WTC11 (cell line): Measurements from ENCODE around the gene NT5C. TPM values are rescaled to one million over a fixed set of nuclear protein-coding genes. Genes with fewer than 3 reads are reported as not detected.
"Not testable (repeated sequence)": the region's sequence is repeated elsewhere in the genome, so short reads cannot be mapped to it uniquely, and the experiment has no call there.

Source experiments
- ATAC-seq: fragments of 200-7000 bp; cut with Tn5 transposase; 2 replicates; pipeline ENCODE4 v1.10.0; 2021; ENCODE audit warnings: mild to moderate bottlenecking, moderate library complexity
- CTCF ChIA-PET: fragments of 300-600 bp; sonication (Branson Sonifier 250); formaldehyde crosslinking; loops from one replicate; lab custom pipeline; 2021; ENCODE audit warnings: antibody characterized with exemption; lab: Charles Lee
- POLR2A ChIA-PET: fragments of 350-600 bp; sonication (Branson Sonifier 250); formaldehyde crosslinking; loops from one replicate; lab custom pipeline; 2021; ENCODE audit warnings: antibody characterized with exemption; lab: Charles Lee
- DNase-seq: peaks from one replicate; pipeline ENCODE4 v3.0.0; 2021; ENCODE audit warnings: low spot score
- H3K27ac Mint-ChIP-seq: 2 replicates; pipeline ENCODE4 v1.8.0; 2021; ENCODE audit warnings: mixed read lengths
- H3K27me3 Mint-ChIP-seq: 2 replicates; pipeline ENCODE4 v1.8.0; 2021; ENCODE audit warnings: low read depth, mild to moderate bottlenecking, moderate library complexity, mixed read lengths
- H3K36me3 Mint-ChIP-seq: 2 replicates; pipeline ENCODE4 v1.8.0; 2021; ENCODE audit warnings: mixed read lengths
- H3K4me1 Mint-ChIP-seq: 2 replicates; pipeline ENCODE4 v1.8.0; 2022; ENCODE audit warnings: mixed read lengths
- H3K4me3 Mint-ChIP-seq: 2 replicates; pipeline ENCODE4 v1.8.0; 2021; ENCODE audit warnings: mild to moderate bottlenecking, moderate library complexity, mixed read lengths
- H3K9me3 Mint-ChIP-seq: 2 replicates; pipeline ENCODE4 v1.8.0; 2021; ENCODE audit warnings: mixed read lengths
- ATF3 ChIP-seq: sonication (generic); formaldehyde crosslinking; conservative IDR thresholded peaks from 2 replicates; pipeline ENCODE4 v1.8.1; 2022; ENCODE audit warnings: mild to moderate bottlenecking, missing genetic modification reagents
- ESRRA ChIP-seq: sonication (generic); formaldehyde crosslinking; IDR thresholded peaks from 2 replicates; pipeline ENCODE4 v1.8.1; 2022; ENCODE audit warnings: mild to moderate bottlenecking, missing genetic modification reagents, borderline replicate concordance
- GRHL2 ChIP-seq: fragments of 250-450 bp; sonication (Bioruptor Pico); IDR thresholded peaks from 2 replicates; pipeline ENCODE4 v1.8.0; 2022; ENCODE audit warnings: mild to moderate bottlenecking, moderate library complexity; ENCODE audit not compliant: insufficient replicate concordance, severe bottlenecking
- JAZF1 ChIP-seq: fragments of 250-450 bp; sonication (Bioruptor Pico); IDR thresholded peaks from 2 replicates; pipeline ENCODE4 v1.9.0; 2021; ENCODE audit warnings: moderate library complexity, mild to moderate bottlenecking, inconsistent platforms
- MYBL2 ChIP-seq: sonication (generic); formaldehyde crosslinking; IDR thresholded peaks from 2 replicates; pipeline ENCODE4 v1.8.1; 2023; ENCODE audit warnings: mild to moderate bottlenecking, moderate library complexity, missing genetic modification reagents
- NFYB ChIP-seq: sonication (generic); formaldehyde crosslinking; conservative IDR thresholded peaks from 2 replicates; pipeline ENCODE4 v1.8.0; 2022; ENCODE audit warnings: low read depth, missing genetic modification reagents
- NR3C1 ChIP-seq: sonication (generic); formaldehyde crosslinking; conservative IDR thresholded peaks from 2 replicates; pipeline ENCODE4 v1.8.1; 2023; ENCODE audit warnings: low read depth, mild to moderate bottlenecking, missing genetic modification reagents
- OVOL2 ChIP-seq: fragments of 250-450 bp; sonication (Bioruptor Pico); IDR thresholded peaks from 2 replicates; pipeline ENCODE4 v1.9.0; 2021; ENCODE audit warnings: mild to moderate bottlenecking, borderline replicate concordance
- SMAD4 ChIP-seq: sonication (generic); formaldehyde crosslinking; IDR thresholded peaks from 2 replicates; pipeline ENCODE4 v1.8.0; 2022; ENCODE audit warnings: mild to moderate bottlenecking, missing genetic modification reagents
- SOX15 ChIP-seq: fragments of 250-450 bp; sonication (Bioruptor Pico); IDR thresholded peaks from 2 replicates; pipeline ENCODE4 v1.9.0; 2021; ENCODE audit warnings: mild to moderate bottlenecking
- TCF7 ChIP-seq: sonication (generic); formaldehyde crosslinking; IDR thresholded peaks from 2 replicates; pipeline ENCODE4 v1.8.0; 2022; ENCODE audit warnings: mild to moderate bottlenecking, low read depth, missing genetic modification reagents, moderate library complexity
- TEAD1 ChIP-seq: sonication (generic); formaldehyde crosslinking; IDR thresholded peaks from 2 replicates; pipeline ENCODE4 v1.8.0; 2022; ENCODE audit warnings: mild to moderate bottlenecking, missing genetic modification reagents
- TEAD4 ChIP-seq: sonication (generic); formaldehyde crosslinking; IDR thresholded peaks from 2 replicates; pipeline ENCODE4 v1.8.0; 2022; ENCODE audit warnings: mild to moderate bottlenecking, missing genetic modification reagents
- USF1 ChIP-seq: sonication (generic); formaldehyde crosslinking; IDR thresholded peaks from 2 replicates; pipeline ENCODE4 v1.8.0; 2022; ENCODE audit warnings: mild to moderate bottlenecking, missing genetic modification reagents
- ZBTB21 ChIP-seq: sonication (generic); formaldehyde crosslinking; IDR thresholded peaks from 2 replicates; pipeline ENCODE4 v1.8.1; 2023; ENCODE audit warnings: mild to moderate bottlenecking, missing genetic modification reagents, borderline replicate concordance
- ZMAT4 ChIP-seq: fragments of 250-450 bp; sonication (Bioruptor Pico); IDR thresholded peaks from 2 replicates; pipeline ENCODE4 v1.9.0; 2021; ENCODE audit warnings: mild to moderate bottlenecking
- ZNF121 ChIP-seq: sonication (generic); formaldehyde crosslinking; IDR thresholded peaks from 2 replicates; pipeline ENCODE4 v1.8.0; 2023; ENCODE audit warnings: missing genetic modification reagents
- ZNF263 ChIP-seq: sonication (generic); formaldehyde crosslinking; IDR thresholded peaks from 2 replicates; pipeline ENCODE4 v1.8.1; 2022; ENCODE audit warnings: low read depth, mild to moderate bottlenecking, moderate library complexity, missing genetic modification reagents
- ZNF396 ChIP-seq: fragments of 250-450 bp; sonication (Bioruptor Pico); IDR thresholded peaks from 2 replicates; pipeline ENCODE4 v1.8.0; 2021; ENCODE audit warnings: mild to moderate bottlenecking, moderate library complexity, borderline replicate concordance
- ZNF425 ChIP-seq: fragments of 250-450 bp; sonication (Bioruptor Pico); conservative IDR thresholded peaks from 2 replicates; pipeline ENCODE4 v1.9.0; 2021; ENCODE audit warnings: mild to moderate bottlenecking
- total RNA-seq: library from RNA; stranded (reverse); gene quantifications from 3 replicates; pipeline ENCODE4 v1.2.3, GENCODE V29; 2021
- TF ChIP-seq, protein P1 (sequence below): fragments of 200-600 bp; IDR thresholded peaks from 2 replicates; pipeline ENCODE4 v1.8.0; 2022; ENCODE audit warnings: antibody characterized with exemption
- TF ChIP-seq, protein P2 (sequence below): fragments of 250-450 bp; sonication (Bioruptor Pico); IDR thresholded peaks from 2 replicates; pipeline ENCODE4 v1.8.0; 2021; ENCODE audit warnings: mild to moderate bottlenecking

The NT5C gene
- total RNA-seq, 1 experiment from 2014 or later = 91.0 TPM

DNA sequence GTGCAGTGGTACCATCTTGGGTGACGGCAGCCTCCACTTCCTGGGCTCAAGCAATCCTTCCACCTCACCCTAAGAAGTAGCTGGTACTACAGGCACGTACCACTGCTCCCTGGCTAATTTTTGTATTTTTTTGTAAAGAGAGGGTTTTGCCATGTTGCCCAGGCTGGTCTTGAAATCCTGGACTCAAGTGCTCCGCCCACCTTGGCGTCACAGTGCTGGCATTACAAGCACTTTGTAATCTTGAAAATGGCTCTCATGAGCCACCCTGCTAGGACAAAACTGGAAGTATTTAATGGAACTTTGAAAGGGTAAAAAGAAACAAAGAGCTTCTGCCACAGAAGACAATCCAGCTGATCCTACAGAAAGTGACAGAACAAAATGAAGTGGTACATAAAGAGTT, 42.0 kb upstream of the NT5C start (continued):
- no peak for TF ChIP-seq ZNF121 (CRISPR knock-in tag)

DNA sequence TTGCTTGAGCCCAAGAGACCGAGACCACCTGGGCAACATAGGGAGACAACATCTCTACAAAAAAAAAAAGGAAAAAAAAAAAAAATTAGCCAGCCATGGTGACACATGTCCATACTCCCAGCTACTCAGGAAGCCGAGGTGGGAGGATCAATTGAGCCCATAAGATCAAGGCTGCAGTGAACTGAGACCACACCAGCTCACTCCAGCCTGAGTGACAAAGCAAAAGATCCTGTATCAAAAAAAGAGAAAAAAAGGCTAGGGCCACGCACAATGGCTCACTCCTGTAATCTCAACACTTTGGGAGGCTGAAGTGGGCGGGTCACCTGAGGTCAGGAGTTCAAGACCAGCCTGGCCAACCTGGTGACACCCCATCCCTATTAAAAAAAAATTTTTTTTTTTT, 37.5 kb upstream of the NT5C start:
- Mint-ChIP-seq H3K4me1 (no peaks in the 10 kb centered on the region), H3K4me3 (no peak overlapping the region), H3K36me3 (peaks cover 52% of the 10 kb centered on the region)
- no peak for DNase-seq
- TF ChIP-seq TEAD1 (CRISPR knock-in tag) = no peak
- no peak for TF ChIP-seq ZNF425
- TF ChIP-seq USF1 (CRISPR knock-in tag) = no peak
- no peak for TF ChIP-seq TEAD4
- TF ChIP-seq TCF7 = no peak
- TF ChIP-seq ZMAT4 = no peak
- no peak for TF ChIP-seq SOX15
- TF ChIP-seq ZNF121 (CRISPR knock-in tag) = no peak
- TF ChIP-seq GRHL2 (CRISPR knock-in tag) = no peak
- TF ChIP-seq ZNF396 = no peak
- TF ChIP-seq, all 79 proteins: peak for 0
- ChIA-PET POLR2A (interaction anchor here (0.8 kb wide), 1 partner anchor 14 kb away, joined by 3 read pairs; no protein-coding TSS in a partner anchor), CTCF (interaction anchor here (0.6 kb wide), 2 partner anchors 41 to 111 kb away, joined by 3 read pairs; no protein-coding TSS in a partner anchor)
- ATAC-seq = no peak
- Mint-ChIP-seq H3K9me3 (no peaks in the 10 kb centered on the region), H3K27ac (no peak overlapping the region), H3K27me3 (no peaks in the 10 kb centered on the region)

DNA sequence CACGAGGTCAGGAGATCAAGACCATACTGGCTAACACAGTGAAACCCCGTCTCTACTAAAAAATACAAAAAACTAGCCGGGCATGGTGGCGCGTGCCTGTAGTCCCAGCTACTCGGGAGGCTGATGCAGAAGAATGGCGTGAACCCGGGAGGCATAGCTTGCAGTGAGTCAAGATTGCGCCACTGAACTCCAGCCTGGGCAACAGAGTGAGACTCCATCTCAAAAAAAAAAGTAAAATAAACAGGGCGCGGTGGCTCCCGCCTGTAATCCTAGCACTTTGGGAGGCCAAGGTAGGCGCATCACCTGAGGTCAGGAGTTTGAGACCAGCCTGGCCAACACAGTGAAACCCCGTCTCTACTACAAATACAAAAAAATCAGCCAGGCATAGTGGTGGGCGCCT, 33.1 kb upstream of the NT5C start:
- DNase-seq, H3K27ac Mint-ChIP-seq, H3K4me3 Mint-ChIP-seq, ATAC-seq, POLR2A ChIA-PET, H3K27me3 Mint-ChIP-seq, H3K4me1 Mint-ChIP-seq, H3K9me3 Mint-ChIP-seq: not testable (repeated sequence)
- peaks cover 36% of the 10 kb centered on the region for H3K36me3 Mint-ChIP-seq
- CTCF ChIA-PET = interaction anchor here (0.6 to 0.9 kb wide), 2 partner anchors 110 to 516 kb away, joined by 3 to 4 read pairs; no protein-coding TSS in a partner anchor

GRCh38 chr17:75163074-75163473, 31.5 kb upstream of the NT5C start:
- H3K27ac Mint-ChIP-seq = no peak overlapping the region
- ChIA-PET POLR2A (interaction anchor here (0.6 kb wide), 2 partner anchors 84 to 258 kb away, joined by 3 to 5 read pairs; no protein-coding TSS in a partner anchor), CTCF (interaction anchor here (1.0 to 1.6 kb wide), 2 partner anchors 9 to 33 kb away, joined by 3 to 7 read pairs; no protein-coding TSS in a partner anchor)
- peaks cover 27% of the 10 kb centered on the region for H3K36me3 Mint-ChIP-seq
- 0 out of 2 replicates have a peak, but pooled peaks cover 2% of the 10 kb centered on the region for H3K4me1 Mint-ChIP-seq
- DNase-seq (no peak), ATAC-seq (no peak)
- TF ChIP-seq TEAD4 = no peak
- TF ChIP-seq ZNF121 (CRISPR knock-in tag) = peak; percentile 55; the same call in 1 of the 2 replicates
- no peaks in the 10 kb centered on the region for H3K27me3 Mint-ChIP-seq
- no peaks in the 10 kb centered on the region for H3K9me3 Mint-ChIP-seq
- no peak overlapping the region for H3K4me3 Mint-ChIP-seq

GRCh38 chr17:75160211-75160610, 28.7 kb upstream of the NT5C start:
- POLR2A ChIA-PET = interaction anchor here (0.7 kb wide), 1 partner anchor 40 kb away, joined by 3 read pairs; no protein-coding TSS in a partner anchor
- H3K27me3 Mint-ChIP-seq = no peaks in the 10 kb centered on the region
- peaks cover 15% of the 10 kb centered on the region for H3K4me1 Mint-ChIP-seq
- DNase-seq (no peak), ATAC-seq (no peak)
- H3K27ac Mint-ChIP-seq = no peak overlapping the region
- CTCF ChIA-PET = no interaction called here
- no peaks in the 10 kb centered on the region for H3K9me3 Mint-ChIP-seq
- H3K36me3 Mint-ChIP-seq = peaks cover 6% of the 10 kb centered on the region
- no peak overlapping the region for H3K4me3 Mint-ChIP-seq
- TF ChIP-seq OVOL2 (CRISPR knock-in tag) = no peak
- TF ChIP-seq MYBL2 (CRISPR knock-in tag) = no peak
- no peak for TF ChIP-seq NFYB (CRISPR knock-in tag)
- no peak for TF ChIP-seq ZBTB21 (CRISPR knock-in tag)
- TF ChIP-seq, protein P1, sequence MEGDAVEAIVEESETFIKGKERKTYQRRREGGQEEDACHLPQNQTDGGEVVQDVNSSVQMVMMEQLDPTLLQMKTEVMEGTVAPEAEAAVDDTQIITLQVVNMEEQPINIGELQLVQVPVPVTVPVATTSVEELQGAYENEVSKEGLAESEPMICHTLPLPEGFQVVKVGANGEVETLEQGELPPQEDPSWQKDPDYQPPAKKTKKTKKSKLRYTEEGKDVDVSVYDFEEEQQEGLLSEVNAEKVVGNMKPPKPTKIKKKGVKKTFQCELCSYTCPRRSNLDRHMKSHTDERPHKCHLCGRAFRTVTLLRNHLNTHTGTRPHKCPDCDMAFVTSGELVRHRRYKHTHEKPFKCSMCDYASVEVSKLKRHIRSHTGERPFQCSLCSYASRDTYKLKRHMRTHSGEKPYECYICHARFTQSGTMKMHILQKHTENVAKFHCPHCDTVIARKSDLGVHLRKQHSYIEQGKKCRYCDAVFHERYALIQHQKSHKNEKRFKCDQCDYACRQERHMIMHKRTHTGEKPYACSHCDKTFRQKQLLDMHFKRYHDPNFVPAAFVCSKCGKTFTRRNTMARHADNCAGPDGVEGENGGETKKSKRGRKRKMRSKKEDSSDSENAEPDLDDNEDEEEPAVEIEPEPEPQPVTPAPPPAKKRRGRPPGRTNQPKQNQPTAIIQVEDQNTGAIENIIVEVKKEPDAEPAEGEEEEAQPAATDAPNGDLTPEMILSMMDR = no peak
- TF ChIP-seq ZNF263 = no peak
- no peak for TF ChIP-seq SMAD4 (CRISPR knock-in tag)
- TF ChIP-seq JAZF1 (CRISPR knock-in tag) = no peak
- no peak for TF ChIP-seq NR3C1 (CRISPR knock-in tag)
- no peak for TF ChIP-seq ESRRA (CRISPR knock-in tag)
- no peak for TF ChIP-seq ATF3
- TF ChIP-seq, protein P2, sequence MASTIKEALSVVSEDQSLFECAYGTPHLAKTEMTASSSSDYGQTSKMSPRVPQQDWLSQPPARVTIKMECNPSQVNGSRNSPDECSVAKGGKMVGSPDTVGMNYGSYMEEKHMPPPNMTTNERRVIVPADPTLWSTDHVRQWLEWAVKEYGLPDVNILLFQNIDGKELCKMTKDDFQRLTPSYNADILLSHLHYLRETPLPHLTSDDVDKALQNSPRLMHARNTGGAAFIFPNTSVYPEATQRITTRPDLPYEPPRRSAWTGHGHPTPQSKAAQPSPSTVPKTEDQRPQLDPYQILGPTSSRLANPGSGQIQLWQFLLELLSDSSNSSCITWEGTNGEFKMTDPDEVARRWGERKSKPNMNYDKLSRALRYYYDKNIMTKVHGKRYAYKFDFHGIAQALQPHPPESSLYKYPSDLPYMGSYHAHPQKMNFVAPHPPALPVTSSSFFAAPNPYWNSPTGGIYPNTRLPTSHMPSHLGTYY (CRISPR knock-in tag) = no peak
- no peak for TF ChIP-seq ZNF121 (CRISPR knock-in tag)
